Measurements from ENCODE around the gene OBSCN.

The OBSCN gene

GRCh38 chr1:228334226-228334935 lies 126.5 kb downstream of the OBSCN start:
- no peak for DNase-seq

GRCh38 chr1:228334954-228335353 lies 127.1 kb downstream of the OBSCN start:
- no peak for DNase-seq

GRCh38 chr1:228335406-228336307 lies 127.8 kb downstream of the OBSCN start:
- no peak for DNase-seq

GRCh38 chr1:228336308-228337030 lies 128.6 kb downstream of the OBSCN start:
- DNase-seq, result no peak

- no peak for DNase-seq
Measured at GRCh38 chr1:228337031-228337564, 129.3 kb downstream of the OBSCN start.

GRCh38 chr1:228337711-228338520 lies 130.1 kb downstream of the OBSCN start:
- no peak for DNase-seq

GRCh38 chr1:228338521-228339051 lies 130.7 kb downstream of the OBSCN start:
- no peak for DNase-seq

GRCh38 chr1:228339059-228339704 lies 131.3 kb downstream of the OBSCN start:
- DNase-seq, result no peak

DNA sequence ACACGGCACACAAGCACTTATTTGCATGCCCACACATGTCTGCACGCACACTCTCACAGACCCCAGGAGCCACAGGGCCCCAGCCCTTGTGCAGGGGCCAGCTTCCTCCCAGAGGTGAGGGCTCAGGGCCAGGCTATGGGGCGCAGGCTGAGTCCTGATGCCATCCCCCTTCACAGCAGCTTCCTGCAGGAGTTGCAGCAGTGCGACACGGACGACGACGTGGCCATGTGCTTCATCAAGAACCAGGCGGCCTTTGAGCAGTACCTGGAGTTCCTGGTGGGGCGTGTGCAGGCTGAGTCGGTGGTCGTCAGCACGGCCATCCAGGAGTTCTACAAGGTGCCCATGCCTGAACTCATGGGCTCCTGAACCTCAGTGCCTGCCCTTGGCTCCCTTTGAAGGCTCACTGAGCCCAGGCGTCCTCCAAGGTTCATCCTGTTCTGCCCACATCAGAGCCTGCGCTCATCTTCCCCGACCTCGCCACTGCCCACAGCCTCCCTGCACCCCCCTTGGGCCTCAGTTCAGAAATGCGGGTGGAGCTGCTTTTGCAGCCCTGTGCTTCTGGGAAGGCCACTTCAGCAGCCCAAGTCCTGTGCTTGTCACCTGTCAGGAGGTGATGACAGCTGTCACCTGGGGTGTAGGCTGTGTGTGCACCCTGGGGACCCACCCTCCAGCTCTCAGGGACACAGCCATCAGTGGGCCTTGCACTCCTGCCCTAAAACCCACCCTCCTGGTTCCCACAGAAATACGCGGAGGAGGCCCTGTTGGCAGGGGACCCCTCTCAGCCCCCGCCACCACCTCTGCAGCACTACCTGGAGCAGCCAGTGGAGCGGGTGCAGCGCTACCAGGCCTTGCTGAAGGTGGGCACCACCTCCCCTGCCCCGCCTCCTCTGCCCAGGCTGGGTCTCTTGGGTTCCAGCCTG lies 132.2 kb downstream of the OBSCN start:
- no peak for DNase-seq

GRCh38 chr1:228340686-228341449 lies 133.0 kb downstream of the OBSCN start:
- DNase-seq, result no peak

DNA sequence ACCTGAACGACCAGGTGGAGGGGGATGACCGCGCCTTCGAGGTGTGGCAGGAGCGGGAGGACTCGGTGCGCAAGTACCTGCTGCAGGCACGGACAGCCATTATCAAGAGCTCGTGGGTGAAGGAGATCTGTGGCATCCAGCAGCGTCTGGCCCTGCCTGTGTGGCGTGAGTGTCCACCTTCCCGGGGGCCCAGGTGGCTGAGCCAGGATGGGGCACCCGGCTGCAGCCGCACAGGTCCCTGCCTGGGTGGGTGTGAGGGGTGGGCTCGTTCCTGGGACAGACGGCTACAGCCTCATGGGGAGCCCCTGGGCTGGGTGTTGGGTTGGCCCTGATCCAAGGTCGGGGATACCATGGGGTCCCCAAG lies 133.6 kb downstream of the OBSCN start:
- DNase-seq, result no peak

- DNase-seq, result no peak
Measured at GRCh38 chr1:228341814-228342626, 134.2 kb downstream of the OBSCN start.

GRCh38 chr1:228342627-228343190 lies 134.9 kb downstream of the OBSCN start:
- DNase-seq, result no peak

GRCh38 chr1:228343191-228343661 lies 135.4 kb downstream of the OBSCN start:
- DNase-seq, result no peak

DNA sequence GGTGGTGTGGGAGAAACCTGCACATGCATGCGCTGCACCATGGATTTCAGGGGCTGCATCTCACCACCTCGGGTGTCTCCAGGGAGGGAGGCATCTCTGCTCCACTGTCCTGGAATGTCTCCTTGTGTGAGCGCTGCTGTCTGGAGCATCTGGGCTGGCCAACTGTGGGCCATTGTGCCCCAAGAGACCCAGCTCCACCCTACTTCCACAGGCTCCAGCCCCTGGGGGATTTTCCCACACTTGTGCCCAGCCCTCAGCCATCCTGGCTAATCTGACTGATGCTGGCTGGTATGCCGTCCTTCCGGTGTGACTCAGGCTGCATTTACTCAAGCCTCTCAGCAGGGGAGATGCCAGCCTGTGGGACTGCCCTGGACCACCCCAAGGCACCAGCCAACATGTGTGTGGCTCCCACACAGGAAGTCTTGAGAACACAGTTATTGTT lies 136.8 kb downstream of the OBSCN start:
- no peak for DNase-seq

GRCh38 chr1:228345201-228345930 lies 137.5 kb downstream of the OBSCN start:
- DNase-seq, result no peak

GRCh38 chr1:228346731-228347130 lies 138.9 kb downstream of the OBSCN start:
- DNase-seq, result no peak
